ENCODE results near the gene JAK3.
A peak's percentile ranks its signal among the peaks of the same experiment; 100 is the strongest.

The JAK3 gene

GRCh38 chr19:17861542-17862402 lies 14.0 kb upstream of the JAK3 start:
- in situ Hi-C loops (cut with HindIII; ENCODE audit: low pct_unique_long_range_greater_than_20kb, low sequenced_read_pairs): no loop called here
- TF ChIP-seq JUND (IDR thresholded peaks at IDR 0.05; ENCODE audit: low read depth): no peak
- no peak for DNase-seq (ENCODE audit: low read depth in 1 of 2, low spot score in 1 of 2)

DNA sequence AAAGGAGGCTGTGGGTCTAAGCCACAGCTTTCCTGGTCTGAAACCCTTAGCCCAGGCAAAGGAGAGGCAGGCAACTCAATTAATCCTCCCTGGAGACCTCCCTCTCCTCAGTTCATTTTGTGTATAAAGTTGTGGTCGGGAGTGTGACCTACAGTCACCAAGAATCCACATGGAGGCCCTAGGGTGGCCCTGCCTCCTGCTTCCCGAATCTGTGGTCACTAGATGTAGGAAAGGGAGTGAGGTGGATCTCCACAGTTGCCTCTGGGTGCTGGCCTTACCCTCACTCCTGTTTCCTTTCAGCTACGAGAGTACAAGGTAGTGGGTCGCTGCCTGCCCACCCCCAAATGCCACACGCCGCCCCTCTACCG lies 13.2 kb upstream of the JAK3 start:
- in situ Hi-C loops (cut with HindIII; ENCODE audit: low pct_unique_long_range_greater_than_20kb, low sequenced_read_pairs): no loop called here
- no peak for DNase-seq (ENCODE audit: low read depth in 1 of 2, low spot score in 1 of 2)
- TF ChIP-seq JUND (IDR thresholded peaks at IDR 0.05; ENCODE audit: low read depth): no peak

GRCh38 chr19:17860331-17860992 lies 12.7 kb upstream of the JAK3 start:
- DNase-seq (ENCODE audit: low read depth in 1 of 2, low spot score in 1 of 2): no peak
- in situ Hi-C loops (cut with HindIII; ENCODE audit: low pct_unique_long_range_greater_than_20kb, low sequenced_read_pairs): no loop called here
- TF ChIP-seq JUND (IDR thresholded peaks at IDR 0.05; ENCODE audit: low read depth): no peak

- in situ Hi-C loops (cut with HindIII; ENCODE audit: low pct_unique_long_range_greater_than_20kb, low sequenced_read_pairs): no loop called here
- no peak for TF ChIP-seq JUND (IDR thresholded peaks at IDR 0.05; ENCODE audit: low read depth)
- peak; percentile 93 to 99 for DNase-seq (ENCODE audit: low read depth in 1 of 2, low spot score in 1 of 2)
These were observed 11.9 kb upstream of the JAK3 start, which contains the start of gene RPL18A for GRCh38 chr19:17859533-17860330. TSS of gene RPL18A (plus strand) at chr19:17859910. CDS start at chr19:17859957, 47 bp downstream.

GRCh38 chr19:17855280-17856152 lies 7.7 kb upstream of the JAK3 start:
- peak; percentile 69 to 77 for DNase-seq (ENCODE audit: low read depth in 1 of 2, low spot score in 1 of 2)
- TF ChIP-seq JUND (IDR thresholded peaks at IDR 0.05; ENCODE audit: low read depth): no peak
- in situ Hi-C loops (cut with HindIII; ENCODE audit: low pct_unique_long_range_greater_than_20kb, low sequenced_read_pairs): no loop called here

DNA sequence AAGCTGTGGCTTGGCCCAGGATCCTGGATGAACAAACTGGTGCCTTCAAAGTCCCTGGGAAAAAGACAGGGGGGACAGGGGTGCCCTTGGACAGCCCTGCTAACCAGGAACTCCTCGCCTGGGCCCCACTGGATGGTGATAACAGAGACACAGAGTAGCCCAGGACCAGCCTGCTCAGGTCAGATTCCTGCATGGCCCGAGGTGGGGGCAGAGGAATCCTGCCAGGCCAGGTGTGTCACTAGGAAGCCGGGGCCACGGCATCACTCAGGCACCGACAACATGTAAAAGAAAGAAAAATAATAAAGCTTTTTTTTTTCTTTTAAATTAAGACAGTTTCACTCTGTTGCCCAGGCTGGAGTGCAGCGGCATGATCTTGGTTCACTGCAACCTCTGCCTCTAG lies 6.3 kb upstream of the JAK3 start:
- in situ Hi-C loops (cut with HindIII; ENCODE audit: low pct_unique_long_range_greater_than_20kb, low sequenced_read_pairs): no loop called here
- no peak for TF ChIP-seq JUND (IDR thresholded peaks at IDR 0.05; ENCODE audit: low read depth)

DNA sequence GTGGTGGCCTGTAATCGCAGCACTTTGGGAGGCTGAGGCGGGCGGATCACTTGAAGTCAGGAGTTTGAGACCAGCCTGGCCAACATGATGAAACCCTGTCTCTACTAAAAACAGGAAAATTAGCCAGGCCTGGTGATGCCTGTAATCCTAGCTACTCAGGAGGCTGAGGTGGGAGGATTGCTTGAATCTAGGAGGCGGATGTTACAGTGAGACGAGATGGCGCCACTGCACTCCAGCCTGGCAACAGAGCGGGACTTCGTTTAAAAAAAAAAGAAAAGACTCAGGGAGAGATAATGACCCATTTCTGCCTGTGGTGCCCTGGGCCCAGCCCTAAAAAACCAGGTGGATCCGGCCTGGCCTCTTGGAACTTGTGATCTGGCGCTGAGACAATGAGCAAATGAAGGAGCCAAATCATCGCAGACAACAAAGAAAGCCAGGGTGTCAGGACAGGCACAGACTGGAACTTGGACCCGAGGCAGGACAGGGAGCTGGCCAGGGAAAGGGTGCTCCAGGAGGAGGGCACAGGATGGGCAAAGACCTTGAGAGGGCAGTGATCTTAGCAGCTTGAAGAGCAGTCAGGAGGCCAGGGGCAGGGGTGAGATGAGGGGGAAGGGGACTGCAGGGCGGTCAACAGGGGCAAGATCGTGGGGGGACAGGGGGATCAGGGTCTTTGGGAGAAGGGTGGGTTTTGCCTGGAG lies 962 bp upstream of the JAK3 start:
- DNase-seq (ENCODE audit: low read depth in 1 of 2, low spot score in 1 of 2): no peak
- in situ Hi-C loops (cut with HindIII; ENCODE audit: low pct_unique_long_range_greater_than_20kb, low sequenced_read_pairs): no loop called here
- TF ChIP-seq JUND (IDR thresholded peaks at IDR 0.05; ENCODE audit: low read depth): no peak

More for the DNA sequence above, 6.3 kb upstream of the JAK3 start:
- DNase-seq (ENCODE audit: low read depth in 1 of 2, low spot score in 1 of 2): no peak

DNA sequence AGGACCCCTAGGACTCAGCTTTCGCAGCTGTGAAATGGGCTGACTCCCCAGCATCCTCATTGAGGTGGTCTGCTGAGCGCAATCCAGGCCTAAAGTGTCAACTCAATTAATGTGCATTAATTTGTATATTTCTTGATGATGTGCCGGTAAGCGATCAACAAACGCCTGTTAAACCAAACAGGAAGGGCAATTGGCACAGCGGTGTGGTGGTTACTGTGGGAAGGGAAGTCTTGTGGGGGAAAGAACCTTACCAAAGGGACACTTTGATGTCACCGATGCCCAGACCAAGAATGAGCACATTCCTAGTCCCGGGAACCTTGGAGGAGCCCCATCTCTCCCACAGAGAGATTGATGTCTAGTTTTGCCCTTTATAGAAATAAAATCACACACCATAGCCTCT lies 1.6 kb downstream of the JAK3 start:
- in situ Hi-C loops (cut with HindIII; ENCODE audit: low pct_unique_long_range_greater_than_20kb, low sequenced_read_pairs): no loop called here
- TF ChIP-seq JUND (IDR thresholded peaks at IDR 0.05; ENCODE audit: low read depth): no peak
- DNase-seq (ENCODE audit: low read depth in 1 of 2, low spot score in 1 of 2): no peak

- no peak for TF ChIP-seq JUND (IDR thresholded peaks at IDR 0.05; ENCODE audit: low read depth)
- DNase-seq (ENCODE audit: low read depth in 1 of 2, low spot score in 1 of 2): no peak
- in situ Hi-C loops (cut with HindIII; ENCODE audit: low pct_unique_long_range_greater_than_20kb, low sequenced_read_pairs): no loop called here
These were observed 3.8 kb downstream of the JAK3 start for GRCh38 chr19:17843908-17844490.

- TF ChIP-seq JUND (IDR thresholded peaks at IDR 0.05; ENCODE audit: low read depth): no peak
- no peak for DNase-seq (ENCODE audit: low read depth in 1 of 2, low spot score in 1 of 2)
- in situ Hi-C loops (cut with HindIII; ENCODE audit: low pct_unique_long_range_greater_than_20kb, low sequenced_read_pairs): no loop called here
These were observed 4.4 kb downstream of the JAK3 start for GRCh38 chr19:17843292-17843827.

Measured in T47D (cell line).